IMR-90 (cell line): ENCODE measurements around the gene MDM1. TPM values are rescaled to one million over a fixed set of nuclear protein-coding genes. Genes with fewer than 3 reads are reported as not detected.

Experiments
- ATAC-seq: fragments of 200-7000 bp; cut with Tn5 transposase; 2 replicates; pipeline ENCODE4 v1.9.1; 2020; ENCODE audit warnings: low read depth, mild to moderate bottlenecking, moderate library complexity
- BruUV-seq: library from RNA; stranded (reverse); fragments of 400-500 nt; replicated peaks from 2 replicates; lab custom pipeline; 2021; lab: Mats Ljungman, UMichigan
- CTCF ChIA-PET: fragments of 300-600 bp; formaldehyde crosslinking; extraction: SDS; loops from one replicate; lab custom pipeline; 2021; ENCODE audit warnings: antibody characterized with exemption; lab: Yijun Ruan, JAX
- POLR2A ChIA-PET: fragments of 300-600 bp; sonication (Branson Sonifier 250); formaldehyde crosslinking; loops from one replicate; lab custom pipeline; 2022; ENCODE audit warnings: antibody characterized with exemption; ENCODE audit not compliant: unreplicated experiment; lab: Charles Lee
- DNase-seq: peaks from one replicate; pipeline ENCODE4 v3.0.0; 2013
- H2AFZ ChIP-seq: replicated peaks from 2 replicates; pipeline ENCODE3; 2013; ENCODE audit warnings: low read length, mild to moderate bottlenecking; ENCODE audit not compliant: poor library complexity
- H2AK5ac ChIP-seq: 2 replicates; pipeline ENCODE4 v1.6.1; 2013; ENCODE audit warnings: low read depth, low read length, inconsistent platforms
- H2AK9ac ChIP-seq: replicated peaks from 2 replicates; pipeline ENCODE3; 2013; ENCODE audit warnings: mild to moderate bottlenecking, low read depth, low read length, moderate library complexity; ENCODE audit not compliant: poor library complexity
- H2BK120ac ChIP-seq: 2 replicates; pipeline ENCODE4 v1.6.1; 2013; ENCODE audit warnings: low read depth, low read length, inconsistent platforms
- H2BK15ac ChIP-seq: 3 replicates; pipeline ENCODE4 v1.6.1; 2013; ENCODE audit warnings: low read depth, low read length, inconsistent platforms
- H2BK20ac ChIP-seq: 2 replicates; pipeline ENCODE4 v1.6.1; 2013; ENCODE audit warnings: low read depth, mild to moderate bottlenecking, inconsistent platforms, low read length, moderate library complexity
- H2BK5ac ChIP-seq: 2 replicates; pipeline ENCODE4 v1.6.1; 2013; ENCODE audit warnings: mild to moderate bottlenecking, low read depth, low read length, inconsistent platforms; ENCODE audit not compliant: poor library complexity, severe bottlenecking
- H3K14ac ChIP-seq: replicated peaks from 2 replicates; pipeline ENCODE4 v1.6.1; 2013; ENCODE audit warnings: low read depth, low read length, inconsistent platforms
- H3K18ac ChIP-seq: 2 replicates; pipeline ENCODE4 v1.6.1; 2013; ENCODE audit warnings: low read depth, low read length, control low read depth
- H3K23ac ChIP-seq: 2 replicates; pipeline ENCODE4 v1.6.1; 2013; ENCODE audit warnings: low read depth, low read length, inconsistent platforms
- H3K27ac ChIP-seq: 2 replicates; pipeline ENCODE4 v1.5.1; 2013; ENCODE audit warnings: mild to moderate bottlenecking, control low read depth, low read length; ENCODE audit not compliant: insufficient read depth
- H3K27me3 ChIP-seq: 2 replicates; pipeline ENCODE4 v1.6.1; 2013; ENCODE audit warnings: low read length; ENCODE audit not compliant: control insufficient read depth, insufficient read depth
- H3K36me3 ChIP-seq: 2 replicates; pipeline ENCODE4 v1.6.1; 2013; ENCODE audit warnings: low read length, mixed read lengths; ENCODE audit not compliant: control insufficient read depth, insufficient read depth
- H3K4ac ChIP-seq: 2 replicates; pipeline ENCODE4 v1.6.1; 2013; ENCODE audit warnings: low read depth, low read length, inconsistent platforms
- H3K4me1 ChIP-seq: 2 replicates; pipeline ENCODE4 v1.6.1; 2013; ENCODE audit warnings: low read length, mixed read lengths; ENCODE audit not compliant: control insufficient read depth, insufficient read depth
- H3K4me2 ChIP-seq: 2 replicates; pipeline ENCODE4 v1.6.1; 2013; ENCODE audit warnings: low read depth, mild to moderate bottlenecking, control low read depth, low read length, moderate library complexity
- H3K4me3 ChIP-seq: 2 replicates; pipeline ENCODE4 v1.5.1; 2013; ENCODE audit warnings: low read depth, mild to moderate bottlenecking, control low read depth, low read length, moderate library complexity; ENCODE audit not compliant: insufficient read depth
- H3K56ac ChIP-seq: 2 replicates; pipeline ENCODE4 v1.6.1; 2013; ENCODE audit warnings: low read length, inconsistent platforms; ENCODE audit not compliant: insufficient read depth; ENCODE audit errors: extremely low read depth
- H3K79me1 ChIP-seq, 2 experiments: 2 replicates each; pipeline ENCODE4 v1.6.1; 2013; ENCODE audit warnings: low read length in 2 of 2, inconsistent platforms in 1 of 2, low read depth in 1 of 2
- H3K9ac ChIP-seq: 2 replicates; pipeline ENCODE4 v1.6.1; 2013; ENCODE audit warnings: low read depth, low read length, control low read depth
- H3K9me1 ChIP-seq: 2 replicates; pipeline ENCODE4 v1.6.1; 2013; ENCODE audit warnings: low read length, inconsistent platforms; ENCODE audit not compliant: insufficient read depth
- H3K9me3 ChIP-seq: 2 replicates; pipeline ENCODE4 v1.6.1; 2013; ENCODE audit warnings: low read length; ENCODE audit not compliant: control insufficient read depth, insufficient read depth
- H4K20me1 ChIP-seq: 2 replicates; pipeline ENCODE4 v1.6.1; 2013; ENCODE audit warnings: low read length, inconsistent platforms; ENCODE audit not compliant: insufficient read depth
- H4K5ac ChIP-seq: 2 replicates; pipeline ENCODE4 v1.6.1; 2013; ENCODE audit warnings: mild to moderate bottlenecking, low read depth, low read length, control low read depth
- H4K8ac ChIP-seq, 2 experiments: 2 replicates each; pipeline ENCODE4 v1.6.1; 2013; ENCODE audit warnings: low read depth in 2 of 2, low read length in 2 of 2, control low read depth in 1 of 2, inconsistent platforms in 1 of 2
- H4K91ac ChIP-seq: 2 replicates; pipeline ENCODE4 v1.6.1; 2013; ENCODE audit warnings: low read depth, low read length, inconsistent platforms; ENCODE audit not compliant: insufficient read depth
- RCOR1 ChIP-seq: IDR thresholded peaks from 2 replicates; pipeline ENCODE4 v1.6.1; 2012; ENCODE audit warnings: mild to moderate bottlenecking, low read length, improper control_type of control experiment; ENCODE audit not compliant: insufficient replicate concordance
- RFX5 ChIP-seq: IDR thresholded peaks from 2 replicates; pipeline ENCODE4 v1.8.0; 2012; ENCODE audit warnings: low read depth, mild to moderate bottlenecking, low read length, moderate library complexity
- WGBS, 2 experiments: methylation state at CpG; one replicate each; pipeline versions ENCODE4 v1.1.5 to v1.1.7; 2013; ENCODE audit warnings: missing lambda C conversion rate in 2 of 2; ENCODE audit not compliant: insufficient read length in 1 of 2; ENCODE audit errors: extremely low coverage in 2 of 2; 5-methylcytosine and 5-hydroxymethylcytosine counted together
- dilution Hi-C: fragments of 300-500 bp; cut with HindIII; formaldehyde crosslinking; loops from one replicate; pipeline ENCODE4 v1.14.3; 2018; ENCODE audit warnings: low sequenced_read_pairs; ENCODE audit not compliant: unreplicated experiment
- in situ Hi-C: fragments of 300-500 bp; cut with MboI; formaldehyde crosslinking; loops from 3 replicates; pipeline ENCODE4 v1.14.3; 2019; ENCODE audit warnings: low sequenced_read_pairs, inconsistent platforms, mixed read lengths
- intact Hi-C: fragments of 100-400 bp; cut with micrococcal nuclease; formaldehyde crosslinking; loops from 2 replicates; pipeline ENCODE4 v1.10.0; 2022
- polyA plus RNA-seq, 3 experiments: library from polyadenylated mRNA; depleted of rRNA; stranded (reverse); fragments of >200 nt; gene quantifications; 2 replicates each; pipeline ENCODE4 v1.2.3, GENCODE V29; 2012; ENCODE audit warnings: low replicate concordance in 1 of 3
- total RNA-seq: library from RNA; depleted of rRNA; stranded (reverse); fragments of >200 nt; gene quantifications from 2 replicates; pipeline ENCODE4 v1.2.3, GENCODE V29; 2012
- TF ChIP-seq, protein P1 (sequence below): fragments of 150-350 bp; IDR thresholded peaks from 2 replicates; pipeline ENCODE4 v1.6.1; 2017; ENCODE audit warnings: mild to moderate bottlenecking, antibody characterized with exemption, low read length, low read depth

Gene MDM1
- total and polyA plus RNA-seq, 2 of the 4 experiments (the other 2 are of a cell fraction): 5.6 to 5.7 TPM

DNA sequence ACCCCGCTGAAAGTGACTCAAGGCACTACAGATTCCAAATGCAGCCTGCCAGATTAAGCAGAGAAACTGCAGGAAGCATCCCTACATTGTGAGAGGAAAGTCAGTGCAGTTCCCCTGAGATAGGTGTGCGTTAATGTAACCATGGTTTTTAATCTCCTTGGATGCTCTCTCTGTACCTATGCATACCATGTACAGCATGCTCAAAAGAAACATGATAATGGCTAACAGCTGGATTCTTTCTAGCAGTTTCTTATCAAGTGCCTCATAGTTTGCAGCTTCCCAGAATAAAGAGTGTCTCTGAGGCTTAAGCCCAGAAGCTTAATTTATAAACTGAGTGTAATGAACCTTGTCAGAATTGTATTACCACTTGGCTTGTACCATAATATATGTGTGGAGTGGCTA lies 17.1 kb upstream of the MDM1 start (continued):
- TF ChIP-seq, protein P1, sequence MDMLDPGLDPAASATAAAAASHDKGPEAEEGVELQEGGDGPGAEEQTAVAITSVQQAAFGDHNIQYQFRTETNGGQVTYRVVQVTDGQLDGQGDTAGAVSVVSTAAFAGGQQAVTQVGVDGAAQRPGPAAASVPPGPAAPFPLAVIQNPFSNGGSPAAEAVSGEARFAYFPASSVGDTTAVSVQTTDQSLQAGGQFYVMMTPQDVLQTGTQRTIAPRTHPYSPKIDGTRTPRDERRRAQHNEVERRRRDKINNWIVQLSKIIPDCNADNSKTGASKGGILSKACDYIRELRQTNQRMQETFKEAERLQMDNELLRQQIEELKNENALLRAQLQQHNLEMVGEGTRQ: no peak
- no peak for TF ChIP-seq RCOR1

DNA sequence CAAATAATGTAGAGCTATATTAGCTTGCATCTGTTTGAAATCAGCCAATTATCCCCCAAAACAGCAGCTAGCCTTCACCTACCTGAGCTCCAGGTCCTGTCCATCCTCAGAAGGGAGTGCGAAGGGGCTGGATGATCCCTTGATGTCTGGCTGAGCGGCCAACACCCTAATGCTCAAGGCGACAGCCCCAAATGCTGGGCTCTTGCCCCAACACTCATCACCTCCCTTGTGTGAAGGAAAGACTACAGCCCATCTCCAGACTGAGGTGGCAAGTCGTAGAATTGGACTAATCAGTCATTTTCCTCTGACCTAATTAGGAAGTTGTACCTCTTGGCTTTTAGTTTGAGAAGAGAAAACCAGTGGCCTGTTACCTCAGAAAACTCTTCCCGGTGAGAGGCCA lies 16.3 kb upstream of the MDM1 start:
- Histone ChIP-seq H3K4me1 (peaks cover 17% of the 10 kb centered on the region), H3K4me2 (no peak overlapping the region), H2BK20ac (no peak overlapping the region), H3K27ac (no peak overlapping the region), H3K9me3 (no peaks in the 10 kb centered on the region), H2BK5ac (no peak overlapping the region), H2AFZ (peak overlapping the region; percentile 49), H4K5ac (no peak overlapping the region), H3K56ac (no peak overlapping the region), H3K27me3 (peaks cover 12% of the 10 kb centered on the region), H3K9me1 (no peaks in the 10 kb centered on the region), H4K8ac (no peak overlapping the region), H3K9ac (no peak overlapping the region), H3K79me1 (no peaks in the 10 kb centered on the region), H2BK15ac (no peak overlapping the region), H3K18ac (no peak overlapping the region), H3K36me3 (no peaks in the 10 kb centered on the region), H3K4me3 (no peak overlapping the region), H2AK5ac (no peak overlapping the region; the same call in 1 of the 2 replicates), H3K14ac (no peak overlapping the region), H3K23ac (no peak overlapping the region), H4K91ac (no peak overlapping the region), H4K20me1 (no peaks in the 10 kb centered on the region), H3K4ac (no peak overlapping the region), H2BK120ac (no peak overlapping the region), H2AK9ac (no peak overlapping the region)
- ATAC-seq: no peak
- ChIA-PET POLR2A (no interaction called here), CTCF (interaction anchor here (0.6 kb wide), 1 partner anchor 276 kb away, joined by 6 read pairs; no protein-coding TSS in a partner anchor)
- intact Hi-C loops (no loop called here), in situ Hi-C loops (no loop called here), dilution Hi-C loops (no loop called here)
- whole genome bisulfite sequencing, 2 experiments: no CpG with 5 or more reads among the region's 5 CpGs
- DNase-seq: no peak
- BruUV-seq: no TSS peak
- TF ChIP-seq, protein P1: no peak
- no peak for TF ChIP-seq RFX5
